SKM-1 treated with dmso at 0.1 percent for 144 hours (cell line): ENCODE measurements around the gene CENPK.
"Not testable (repeated sequence)": the region's sequence is repeated elsewhere in the genome, so short reads cannot be mapped to it uniquely, and the experiment has no call there.

Source experiments
- DNase-seq: peaks from one replicate; lab custom pipeline; 2025; ENCODE audit not compliant: unreplicated experiment; lab: John Stamatoyannopoulos, UW

The CENPK gene, protein sequence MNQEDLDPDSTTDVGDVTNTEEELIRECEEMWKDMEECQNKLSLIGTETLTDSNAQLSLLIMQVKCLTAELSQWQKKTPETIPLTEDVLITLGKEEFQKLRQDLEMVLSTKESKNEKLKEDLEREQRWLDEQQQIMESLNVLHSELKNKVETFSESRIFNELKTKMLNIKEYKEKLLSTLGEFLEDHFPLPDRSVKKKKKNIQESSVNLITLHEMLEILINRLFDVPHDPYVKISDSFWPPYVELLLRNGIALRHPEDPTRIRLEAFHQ

DNA sequence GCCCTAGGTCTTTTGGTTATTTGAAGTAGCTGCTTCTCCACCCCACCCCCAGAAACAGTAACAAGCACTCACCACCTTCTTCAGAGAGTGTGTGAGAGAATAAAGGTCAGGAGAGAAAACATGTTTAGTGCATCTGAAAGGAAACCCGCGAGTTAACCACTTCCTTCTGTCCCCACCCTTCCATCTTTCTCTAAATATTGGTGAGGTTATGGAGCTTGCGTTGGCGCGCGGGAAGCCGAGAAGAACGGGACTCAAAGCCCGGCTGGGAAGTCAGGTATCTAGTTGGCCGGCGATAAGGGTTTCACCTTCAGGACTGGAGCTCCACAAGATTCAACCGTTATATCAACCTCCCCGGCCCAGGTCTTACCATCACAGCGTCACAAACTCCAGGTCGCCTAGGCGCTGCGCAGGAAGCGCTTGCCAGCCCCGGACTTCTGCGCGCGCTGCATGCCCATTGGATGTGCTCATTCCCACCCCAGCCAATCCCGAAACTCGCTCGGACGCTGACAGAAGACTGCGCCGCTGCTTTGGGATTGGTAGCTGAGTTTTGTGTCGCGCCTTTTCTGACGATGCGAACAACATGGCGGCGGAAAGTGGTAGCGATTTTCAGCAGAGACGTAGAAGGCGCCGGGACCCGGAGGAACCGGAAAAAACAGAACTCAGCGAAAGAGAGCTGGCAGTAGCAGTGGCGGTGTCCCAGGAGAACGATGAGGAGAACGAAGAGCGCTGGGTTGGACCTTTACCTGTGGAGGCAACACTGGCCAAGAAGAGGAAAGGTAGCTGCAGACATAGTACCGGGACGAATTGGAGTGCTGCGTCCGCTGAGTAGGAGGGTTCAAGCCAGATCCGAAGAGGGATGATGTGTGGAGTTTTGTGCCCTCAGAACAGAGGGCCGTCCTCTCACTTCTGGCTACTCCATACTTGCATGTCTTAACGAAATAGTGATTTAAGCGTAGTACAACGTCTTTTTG is at the start of gene CENPK, which contains the start of gene PPWD1:
TSS of gene CENPK (minus strand) at position 438 of the 971 bp plus-strand sequence. CDS start 8,261 bp downstream, outside the sequence.
TSS of gene PPWD1 (plus strand) at position 566 of the 971 bp plus-strand sequence. CDS start at position 581, 15 bp downstream.
- peak; percentile 89 for DNase-seq

DNA sequence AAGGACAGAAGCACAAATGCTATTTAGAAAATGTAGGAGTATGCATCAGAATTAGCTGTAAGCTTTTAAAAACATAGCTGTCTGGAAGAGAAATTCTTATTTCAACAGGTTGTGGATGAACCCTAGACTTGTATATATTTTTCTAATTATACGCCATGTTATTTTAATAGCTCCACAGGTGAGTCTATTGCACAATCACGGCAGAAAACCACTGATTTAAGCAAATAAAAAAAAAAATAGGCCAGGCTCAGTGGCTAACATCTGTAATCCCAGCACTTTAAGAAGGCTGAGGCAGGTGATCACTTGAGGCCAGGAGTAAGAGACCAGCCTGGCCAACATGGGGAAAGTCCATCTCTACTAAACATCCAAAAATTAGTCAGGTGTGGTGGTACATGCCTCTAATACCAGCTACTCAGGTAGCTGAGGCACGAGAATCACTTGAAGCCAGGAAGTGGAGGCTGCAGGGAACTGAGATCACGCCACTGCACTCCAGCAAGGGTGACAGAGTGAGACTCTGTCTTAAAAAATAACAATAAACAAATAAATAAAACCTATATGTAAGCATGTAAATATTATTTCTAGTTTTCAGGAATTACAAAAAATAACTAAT is 49.4 kb upstream of the CENPK start:
- DNase-seq = no peak

DNA sequence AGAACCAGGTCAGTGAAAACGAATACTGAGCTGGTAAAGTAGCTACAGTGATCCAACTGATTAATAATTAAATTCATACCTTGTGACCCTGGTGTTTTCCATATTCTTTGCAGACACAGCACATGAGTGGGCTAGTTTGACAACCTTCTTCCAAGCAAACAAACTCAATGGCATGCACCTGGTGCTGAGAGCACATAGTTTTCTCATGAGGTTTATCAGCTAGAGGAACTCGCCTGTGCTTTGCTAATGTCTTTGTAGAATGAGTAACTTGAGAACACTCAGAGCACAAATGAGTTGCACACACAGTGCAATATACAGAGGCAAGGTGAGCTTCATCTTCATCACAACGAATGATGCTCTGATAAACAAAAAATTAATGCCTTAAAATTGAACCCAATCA is 48.6 kb upstream of the CENPK start:
- no peak for DNase-seq

DNA sequence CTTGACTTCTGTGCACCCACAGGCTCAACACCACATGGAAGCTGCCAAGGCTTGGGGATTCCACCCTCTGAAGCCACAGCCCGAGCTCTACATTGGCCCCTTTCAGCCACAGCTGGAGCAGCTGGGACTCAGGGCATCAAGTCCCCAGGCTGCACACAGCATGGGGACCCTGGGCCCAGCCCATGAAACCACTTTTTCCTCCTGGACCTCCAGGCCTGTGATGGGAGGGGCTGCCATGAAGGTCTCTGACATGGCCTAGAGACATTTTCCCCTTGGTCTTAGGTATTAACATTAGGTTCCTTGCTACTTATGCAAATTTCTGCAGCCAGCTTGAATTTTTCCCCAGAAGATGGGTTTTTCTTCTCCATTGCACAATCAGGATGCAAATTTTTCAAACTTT is 38.8 kb upstream of the CENPK start:
- not testable (repeated sequence) for DNase-seq

DNA sequence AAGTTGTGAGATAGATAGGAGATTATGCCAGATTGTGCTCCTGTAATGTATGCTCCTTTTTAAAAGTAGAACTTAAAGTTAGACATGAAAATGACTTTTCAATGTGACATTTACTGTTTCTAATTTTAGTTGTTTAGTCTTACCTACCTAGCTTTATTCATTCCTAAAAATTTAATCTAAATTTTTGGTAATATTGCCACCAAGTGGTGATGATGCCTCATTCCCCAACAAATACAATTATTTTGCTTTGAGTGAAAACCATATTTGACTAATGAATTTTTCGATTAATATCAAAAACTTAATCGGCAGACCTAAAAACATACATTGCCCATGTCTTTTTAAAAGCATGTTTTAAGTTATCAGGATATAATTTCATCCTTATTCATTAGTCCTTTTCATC is 25.7 kb upstream of the CENPK start:
- no peak for DNase-seq

DNA sequence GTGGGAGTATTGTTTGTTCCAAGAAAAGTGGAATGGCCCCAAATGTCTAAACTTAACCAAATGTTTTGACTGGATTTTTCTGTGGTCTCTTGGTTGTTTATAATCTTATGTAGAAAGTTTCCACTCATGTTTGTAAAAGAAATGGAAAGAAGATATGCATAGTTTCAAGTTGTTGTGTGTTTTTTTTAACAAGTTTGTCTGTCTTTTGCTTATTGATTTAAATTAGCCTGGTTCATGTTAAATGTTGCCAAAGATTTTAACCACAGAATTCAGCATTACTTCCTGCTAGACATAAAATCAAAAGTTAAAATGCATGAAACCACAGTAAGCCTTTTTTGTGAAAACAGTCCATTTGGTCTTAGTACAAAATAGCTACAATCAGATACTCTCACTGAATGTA is 14.2 kb upstream of the CENPK start:
- no peak for DNase-seq

DNA sequence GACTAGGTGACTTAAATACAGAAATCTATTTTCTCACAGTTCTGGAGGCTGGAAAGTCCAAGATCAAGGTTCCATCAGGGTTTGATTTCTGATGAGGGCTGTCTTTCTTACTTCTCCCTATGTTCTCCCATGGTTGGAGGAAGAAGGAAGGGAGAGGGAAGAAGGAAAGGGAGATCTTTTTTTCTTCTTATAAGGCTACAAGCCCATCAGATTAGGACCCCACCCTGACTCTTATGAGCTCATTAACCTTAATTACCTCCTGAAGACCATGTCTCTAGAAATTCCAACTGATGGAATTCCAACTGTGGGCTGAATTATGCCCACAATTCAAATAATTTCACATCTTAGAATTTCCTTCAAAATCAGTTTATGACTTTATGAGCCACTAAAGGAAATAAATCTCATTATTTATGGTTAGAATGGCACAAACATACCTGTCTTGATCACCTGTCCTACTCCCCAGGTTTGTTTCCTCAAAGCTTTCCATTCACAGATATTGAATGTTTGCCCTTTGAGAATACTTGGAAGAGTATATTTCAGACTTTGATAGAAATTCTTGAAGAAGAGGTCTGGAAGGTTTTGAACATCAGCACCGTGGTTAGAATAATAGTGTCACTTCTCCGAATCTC is 7.7 kb upstream of the CENPK start:
- no peak for DNase-seq

DNA sequence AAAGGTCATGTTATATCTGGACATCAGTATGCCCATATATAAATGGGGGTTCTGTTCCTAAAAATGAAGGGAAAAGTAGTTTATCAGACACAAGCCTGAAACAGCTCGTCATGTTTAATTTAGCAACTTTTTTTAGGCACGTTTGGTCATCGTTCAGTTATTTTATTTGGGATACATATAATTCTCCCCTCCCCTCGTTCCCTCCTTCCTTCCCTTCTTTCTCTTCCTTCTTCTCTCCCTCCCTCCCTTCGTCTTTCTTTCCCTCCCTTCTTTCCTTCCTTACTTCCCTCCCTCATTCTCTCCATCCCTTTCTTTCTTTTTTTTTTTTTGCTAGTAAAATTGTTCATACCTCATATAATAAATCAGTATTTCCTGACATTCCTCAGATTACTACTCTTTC is 3.5 kb upstream of the CENPK start:
- DNase-seq = no peak

DNA sequence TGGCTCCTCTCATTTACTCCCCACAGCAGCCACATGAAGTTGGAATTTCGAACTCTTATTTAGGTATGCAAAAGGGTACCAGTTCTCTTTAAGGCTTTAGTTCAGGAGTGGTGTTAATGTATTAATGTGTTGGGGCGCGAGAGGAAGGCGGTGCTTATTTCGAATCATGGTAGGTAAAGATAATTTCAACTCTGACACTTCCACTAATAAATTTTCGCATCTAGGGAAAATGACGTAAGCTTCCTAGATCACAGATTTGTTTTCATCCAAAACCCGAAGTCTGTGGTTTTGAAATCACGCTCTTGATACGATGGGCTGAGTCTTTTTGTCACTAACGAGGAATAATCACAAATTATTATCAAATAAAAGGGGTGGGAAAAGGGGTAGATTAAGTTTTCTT is 809 bp upstream of the CENPK start:
- DNase-seq = no peak

DNA sequence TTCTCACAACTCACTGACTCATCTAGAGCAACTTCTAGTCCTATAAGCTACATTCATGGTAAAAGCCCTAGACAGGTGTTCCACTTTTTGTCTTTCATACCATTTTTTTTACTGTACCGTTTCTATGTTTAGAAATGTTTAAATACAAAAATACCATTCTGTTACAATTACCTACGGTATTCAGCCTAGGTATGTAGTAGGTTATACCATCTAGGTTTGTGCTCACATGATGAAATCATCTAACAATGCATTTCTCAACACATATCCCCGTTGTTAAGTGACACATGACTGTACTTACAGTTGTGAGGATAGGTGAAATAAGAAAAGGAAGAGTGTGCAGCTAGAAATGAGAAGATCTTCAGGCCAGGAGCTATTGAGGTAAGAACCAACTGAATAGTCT is 6.2 kb downstream of the CENPK start:
- no peak for DNase-seq

DNA sequence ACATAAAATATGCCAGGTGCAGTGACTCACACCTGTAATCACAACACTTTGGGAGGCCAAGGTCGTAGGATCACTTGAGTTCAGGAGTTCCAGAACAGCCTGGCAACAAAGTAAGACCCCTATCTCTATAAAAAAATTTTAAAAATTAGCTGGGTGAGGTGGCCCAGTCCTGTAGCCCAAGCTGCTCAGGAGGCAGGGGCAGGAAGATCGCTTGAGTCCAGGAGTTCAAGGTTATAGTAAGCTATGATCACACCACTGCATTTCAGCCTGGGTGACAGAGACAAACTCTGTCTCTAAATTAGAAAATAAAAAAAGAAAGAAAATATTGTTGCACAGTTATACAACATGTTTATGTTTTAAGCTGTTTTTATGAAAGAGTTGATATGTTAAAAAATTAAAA is 6.8 kb downstream of the CENPK start:
- DNase-seq = no peak

DNA sequence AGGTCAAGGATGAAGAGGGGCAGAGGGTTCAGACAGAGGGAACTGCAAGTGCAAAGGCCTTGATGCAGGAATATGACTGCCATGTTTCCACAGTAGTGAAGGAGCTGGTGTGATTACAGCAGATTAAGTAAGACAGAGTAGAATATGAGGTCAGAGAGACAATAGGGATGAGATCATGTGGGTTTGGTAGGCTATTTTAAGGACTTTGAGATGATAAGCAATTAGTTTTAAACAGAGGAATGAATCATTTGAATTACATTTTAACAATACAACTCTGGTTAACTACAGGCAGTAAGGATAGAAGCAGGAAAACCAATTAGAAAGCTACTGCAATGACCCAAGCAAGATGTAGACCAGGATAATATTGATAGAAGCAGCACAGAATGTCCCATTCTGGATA is 7.7 kb downstream of the CENPK start:
- DNase-seq = no peak

DNA sequence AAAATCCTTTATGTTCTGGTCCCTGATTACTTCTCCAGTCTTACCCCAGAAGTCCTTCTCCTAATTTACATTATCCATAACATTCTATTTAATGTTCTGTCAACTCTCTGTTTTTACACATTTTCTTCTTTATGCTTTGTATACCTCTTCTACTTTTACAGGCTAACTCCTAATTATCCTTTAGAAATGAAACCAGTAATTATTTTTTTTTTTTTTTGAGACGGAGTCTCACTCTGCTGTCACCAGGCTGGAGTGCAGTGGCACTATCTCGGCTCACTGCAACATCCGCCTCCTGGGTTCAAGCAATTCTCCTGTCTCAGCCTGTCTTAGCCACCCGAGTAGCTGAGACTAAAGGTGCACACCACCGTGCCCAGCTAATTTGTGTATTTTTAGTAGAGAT is 9.0 kb downstream of the CENPK start:
- no peak for DNase-seq

DNA sequence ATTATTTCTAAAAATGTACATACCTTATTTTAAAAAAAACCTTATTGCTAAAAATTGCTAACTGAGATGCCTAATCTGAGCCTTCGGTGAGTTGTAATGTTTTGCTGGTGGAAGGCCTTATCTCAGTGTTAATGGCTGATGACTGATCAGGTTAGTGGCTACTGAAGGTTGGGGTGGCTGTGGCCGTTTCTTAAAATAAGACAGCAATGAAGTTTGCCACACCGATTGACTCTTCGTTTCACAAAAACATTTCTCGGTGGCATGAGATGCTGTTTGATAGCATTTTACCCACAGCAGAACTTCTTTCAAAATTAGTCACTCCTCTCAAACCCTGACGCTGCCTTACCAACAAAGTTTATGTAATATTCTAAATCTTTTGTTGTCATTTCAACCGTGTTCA is 14.7 kb downstream of the CENPK start:
- no peak for DNase-seq

DNA sequence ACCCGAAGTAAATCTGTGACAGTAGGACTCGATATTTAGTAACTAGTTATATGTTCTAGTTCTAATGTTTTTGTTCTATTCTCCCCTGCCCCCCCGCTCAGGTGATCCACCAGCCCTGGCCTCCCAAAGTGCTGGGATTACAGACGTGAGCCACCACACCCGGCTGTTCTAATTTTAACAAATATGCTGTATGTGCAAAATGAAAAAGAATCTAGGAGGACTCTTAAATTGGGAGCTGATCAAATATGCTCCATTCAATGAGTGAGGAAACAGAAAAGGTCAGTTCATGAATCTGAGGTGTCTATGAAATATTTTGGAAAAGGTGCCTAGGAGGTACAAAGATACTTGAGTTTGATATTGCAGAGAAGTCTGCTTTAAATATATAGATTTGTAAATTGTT is 16.8 kb downstream of the CENPK start:
- no peak for DNase-seq

DNA sequence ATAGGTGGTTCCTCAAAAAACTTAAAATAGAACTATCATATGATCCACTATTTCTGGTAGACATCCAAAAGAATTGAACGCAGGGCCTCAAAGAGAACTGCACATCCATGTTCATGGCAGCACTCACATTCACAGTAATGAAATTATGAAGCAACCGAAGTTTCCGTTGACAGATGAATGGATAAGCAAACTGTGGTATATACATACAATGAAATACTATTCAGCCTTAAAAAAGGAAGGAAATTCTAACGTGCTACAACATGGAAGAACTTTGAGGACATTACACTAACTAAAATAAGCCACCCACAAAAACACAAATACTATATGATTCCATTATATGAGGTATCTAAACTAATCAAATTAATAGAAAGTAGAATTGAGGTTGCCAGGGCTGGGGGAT is 18.5 kb downstream of the CENPK start:
- no peak for DNase-seq

DNA sequence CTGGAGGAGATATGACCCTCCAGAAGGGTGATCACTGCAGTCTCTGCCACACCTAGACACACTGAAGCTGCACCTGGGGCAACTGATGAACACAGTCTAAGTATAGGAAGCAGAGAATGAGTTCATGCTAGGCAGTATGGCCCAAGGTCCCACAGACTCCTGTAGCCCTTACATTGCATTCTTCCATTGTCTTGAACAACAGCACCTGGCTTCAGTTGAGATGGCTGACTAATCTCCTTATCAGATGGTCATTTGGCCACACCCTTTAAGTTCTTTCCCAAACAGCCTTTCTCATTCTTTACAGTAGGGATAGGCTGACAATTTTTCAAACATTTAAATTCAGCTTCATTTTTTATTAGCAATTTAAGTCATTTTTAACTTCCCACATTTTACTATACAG is 23.1 kb downstream of the CENPK start:
- DNase-seq = no peak

DNA sequence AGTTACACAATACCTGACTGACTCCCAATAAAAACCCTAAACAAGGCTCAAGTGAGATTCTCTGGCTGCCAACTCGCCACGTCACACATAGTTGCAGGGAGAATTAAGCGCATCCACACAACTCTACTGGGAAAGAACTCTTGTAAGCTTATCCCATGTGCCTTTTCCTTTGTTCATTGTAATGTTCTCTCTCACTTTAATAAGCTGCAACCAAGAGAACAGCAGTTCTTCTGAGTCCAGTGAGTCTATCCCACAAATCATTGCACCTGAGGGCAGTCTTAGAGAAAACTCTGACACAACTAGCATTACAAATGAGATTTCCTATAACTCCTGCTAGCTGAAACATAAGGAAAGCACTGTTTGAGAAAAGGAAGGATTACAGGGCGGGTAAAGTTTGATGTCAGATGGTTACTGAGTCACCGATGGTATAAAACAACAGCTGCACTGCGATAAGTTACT is 27.4 kb downstream of the CENPK start:
- no peak for DNase-seq

DNA sequence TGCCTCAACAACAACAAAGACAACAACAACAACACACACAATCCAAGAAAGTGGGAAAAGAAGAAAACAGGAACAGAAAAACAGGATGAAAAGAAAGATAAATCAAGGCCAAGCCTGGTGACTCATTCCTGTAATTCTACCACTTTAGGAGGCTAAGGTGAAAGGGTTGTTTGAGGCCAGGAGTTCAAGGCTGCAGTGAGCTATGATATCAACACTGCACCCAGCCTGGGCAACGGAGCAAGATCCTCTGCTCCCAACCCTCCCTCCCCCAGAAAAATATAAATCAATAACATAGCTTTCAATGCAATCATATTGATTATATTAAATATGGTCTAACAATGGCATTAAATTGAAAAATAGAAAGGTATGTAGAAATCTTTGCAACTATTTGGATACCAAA is 32.1 kb downstream of the CENPK start:
- DNase-seq = no peak

DNA sequence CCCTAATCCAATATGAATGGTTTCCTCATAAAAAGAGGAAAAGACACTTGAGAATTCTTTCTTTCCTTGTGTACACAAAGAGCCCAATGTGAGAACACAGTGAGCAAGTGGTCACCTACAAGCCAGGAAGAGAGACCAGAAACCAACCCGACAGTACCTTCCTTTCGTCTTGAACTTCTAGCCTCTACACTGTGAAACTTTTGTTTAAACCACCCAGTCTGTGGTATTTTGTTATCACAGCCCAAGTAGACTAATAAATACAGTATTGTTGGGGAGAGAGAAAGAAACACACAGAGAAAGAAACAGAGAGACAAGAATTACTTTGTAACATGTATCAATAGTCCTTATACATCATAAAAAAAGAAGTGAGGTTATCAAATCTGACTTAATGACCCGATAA is 37.2 kb downstream of the CENPK start:
- no peak for DNase-seq
